IPS-18a (cell line): ENCODE data around the gene HTR3A.
"Not testable (repeated sequence)": the region's sequence is repeated elsewhere in the genome, so short reads cannot be mapped to it uniquely, and the experiment has no call there.

Experiments used
- H3K27ac ChIP-seq: one replicate; pipeline ENCODE4 v1.5.1; 2013; ENCODE audit warnings: low read length
- H3K27me3 ChIP-seq: one replicate; pipeline ENCODE4 v1.6.1; 2013; ENCODE audit warnings: mild to moderate bottlenecking, low read length; ENCODE audit not compliant: control insufficient read depth, insufficient read depth
- H3K36me3 ChIP-seq: one replicate; pipeline ENCODE4 v1.6.1; 2013; ENCODE audit warnings: low read depth, low read length; ENCODE audit not compliant: control insufficient read depth
- H3K4me1 ChIP-seq: one replicate; pipeline ENCODE4 v1.6.1; 2013; ENCODE audit warnings: low read depth, low read length; ENCODE audit not compliant: control insufficient read depth
- H3K4me3 ChIP-seq: one replicate; pipeline ENCODE4 v1.5.1; 2013; ENCODE audit warnings: low read length
- H3K9ac ChIP-seq: one replicate; pipeline ENCODE4 v1.6.1; 2013; ENCODE audit warnings: mild to moderate bottlenecking, low read length, moderate library complexity
- H3K9me3 ChIP-seq: one replicate; pipeline ENCODE4 v1.6.1; 2013; ENCODE audit warnings: low read depth, low read length; ENCODE audit not compliant: control insufficient read depth

HTR3A gene

GRCh38 chr11:113974741-113975470, at the start of gene HTR3A:
Gene HTR3A (plus strand): TSS chr11:113975108. CDS start chr11:113975326, 218 bp downstream.
- H3K4me3 ChIP-seq = peak within 1 kb of the TSS; percentile 23
- H3K27me3 ChIP-seq = peaks cover 7% of the 10 kb centered on the region
- H3K4me1 ChIP-seq = peaks cover 9% of the 10 kb centered on the region
- no peaks in the 10 kb centered on the region for H3K9me3 ChIP-seq
- H3K36me3 ChIP-seq = no peaks in the 10 kb centered on the region
- no peak within 1 kb of the TSS for H3K9ac ChIP-seq
- no peak within 1 kb of the TSS for H3K27ac ChIP-seq

- Histone ChIP-seq H3K4me3 (no peak overlapping the region), H3K27me3 (no peaks in the 10 kb centered on the region), H3K27ac (no peak overlapping the region), H3K9ac (no peak overlapping the region), H3K9me3 (no peaks in the 10 kb centered on the region), H3K36me3 (no peaks in the 10 kb centered on the region), H3K4me1 (no peaks in the 10 kb centered on the region)
Measured at GRCh38 chr11:113926273-113927197, 48.4 kb upstream of the HTR3A start.

- Histone ChIP-seq H3K4me3 (no peak overlapping the region), H3K9me3 (no peaks in the 10 kb centered on the region), H3K9ac (no peak overlapping the region), H3K27ac (no peak overlapping the region), H3K4me1 (peaks cover 11% of the 10 kb centered on the region), H3K36me3 (no peaks in the 10 kb centered on the region), H3K27me3 (no peaks in the 10 kb centered on the region)
Measured at GRCh38 chr11:113928311-113928710, 46.6 kb upstream of the HTR3A start.

GRCh38 chr11:113932788-113933187, 42.1 kb upstream of the HTR3A start:
- Histone ChIP-seq H3K27ac (no peak overlapping the region), H3K4me3 (no peak overlapping the region), H3K36me3 (no peaks in the 10 kb centered on the region), H3K27me3 (no peaks in the 10 kb centered on the region), H3K4me1 (peaks cover 14% of the 10 kb centered on the region), H3K9me3 (no peaks in the 10 kb centered on the region), H3K9ac (no peak overlapping the region)

- H3K27me3 ChIP-seq = not testable (repeated sequence)
Measured at GRCh38 chr11:113934193-113934592, 40.7 kb upstream of the HTR3A start.

GRCh38 chr11:113934761-113935160, 40.1 kb upstream of the HTR3A start:
- Histone ChIP-seq H3K9me3 (no peaks in the 10 kb centered on the region), H3K4me1 (peaks cover 14% of the 10 kb centered on the region), H3K36me3 (no peaks in the 10 kb centered on the region), H3K27ac (no peak overlapping the region), H3K27me3 (no peaks in the 10 kb centered on the region), H3K4me3 (no peak overlapping the region), H3K9ac (no peak overlapping the region)

More at GRCh38 chr11:113934193-113934592, 40.7 kb upstream of the HTR3A start:
- H3K36me3 ChIP-seq, H3K9ac ChIP-seq, H3K9me3 ChIP-seq, H3K27ac ChIP-seq, H3K4me3 ChIP-seq: not testable (repeated sequence)
- peaks cover 14% of the 10 kb centered on the region for H3K4me1 ChIP-seq

- no peaks in the 10 kb centered on the region for H3K36me3 ChIP-seq
- H3K27ac ChIP-seq = no peak overlapping the region
- no peak overlapping the region for H3K4me3 ChIP-seq
- H3K9ac ChIP-seq = no peak overlapping the region
- H3K27me3 ChIP-seq = no peaks in the 10 kb centered on the region
- H3K4me1 ChIP-seq = peaks cover 14% of the 10 kb centered on the region
- no peaks in the 10 kb centered on the region for H3K9me3 ChIP-seq
Measured at GRCh38 chr11:113935858-113936257, 39.0 kb upstream of the HTR3A start.

GRCh38 chr11:113937918-113938317, 37.0 kb upstream of the HTR3A start:
- Histone ChIP-seq H3K4me1 (peaks cover 7% of the 10 kb centered on the region), H3K9me3 (no peaks in the 10 kb centered on the region), H3K4me3 (no peak overlapping the region), H3K9ac (no peak overlapping the region), H3K36me3 (no peaks in the 10 kb centered on the region), H3K27ac (no peak overlapping the region), H3K27me3 (no peaks in the 10 kb centered on the region)

- H3K27ac ChIP-seq = no peak overlapping the region
- no peaks in the 10 kb centered on the region for H3K36me3 ChIP-seq
- no peak overlapping the region for H3K9ac ChIP-seq
- H3K4me3 ChIP-seq = no peak overlapping the region
- no peaks in the 10 kb centered on the region for H3K27me3 ChIP-seq
- H3K4me1 ChIP-seq = no peaks in the 10 kb centered on the region
- no peaks in the 10 kb centered on the region for H3K9me3 ChIP-seq
Measured at GRCh38 chr11:113942256-113942655, 32.7 kb upstream of the HTR3A start.

- not testable (repeated sequence) for H3K36me3 ChIP-seq, H3K27me3 ChIP-seq, H3K27ac ChIP-seq, H3K9me3 ChIP-seq, H3K4me3 ChIP-seq, H3K4me1 ChIP-seq, H3K9ac ChIP-seq
Measured at GRCh38 chr11:113946162-113946561, 28.7 kb upstream of the HTR3A start.

GRCh38 chr11:113947994-113948393, 26.9 kb upstream of the HTR3A start:
- peaks cover 7% of the 10 kb centered on the region for H3K4me1 ChIP-seq
- no peak overlapping the region for H3K27ac ChIP-seq
- H3K4me3 ChIP-seq = no peak overlapping the region
- no peaks in the 10 kb centered on the region for H3K27me3 ChIP-seq
- no peak overlapping the region for H3K9ac ChIP-seq
- no peaks in the 10 kb centered on the region for H3K9me3 ChIP-seq
- no peaks in the 10 kb centered on the region for H3K36me3 ChIP-seq
